ENCODE data around the gene ADAMTS4. TPM values are rescaled to one million over a fixed set of nuclear protein-coding genes. Genes with fewer than 3 reads are reported as not detected.

The ADAMTS4 gene
- total and polyA plus RNA-seq, 9 of the 15 experiments (the other 6 are each of a cell fraction or from before 2014, with no cell fraction given): 0.07 to 3.7 (median 0.41) TPM

GRCh38 chr1:161153682-161154337 is 45.0 kb downstream of the ADAMTS4 start, which contains the start of gene UFC1 (continued):
- TF ChIP-seq CEBPG (CRISPR knock-in tag; IDR thresholded peaks at IDR 0.05) (peak; percentile 75; the same call in 1 of the 2 replicates), CEBPG (tag; conservative IDR thresholded peaks at IDR 0.05 in 1 of 2, IDR thresholded peaks at IDR 0.05 in 1 of 2) (no peak), ZBTB11 (CRISPR knock-in tag; IDR thresholded peaks at IDR 0.05) (peak; percentile 92 to 99 (median 97); a peak in 5 of 6 replicates), TRIM28 (IDR thresholded peaks at IDR 0.05) (no peak), FIP1L1 (IDR thresholded peaks at IDR 0.05; ENCODE audit: low read depth, low read length, poor library complexity, severe bottlenecking) (no peak), ZSCAN29 (IDR thresholded peaks at IDR 0.05) (no peak), PRDM10 (IDR thresholded peaks at IDR 0.05; ENCODE audit: partially characterized antibody) (no peak), ATF7 (IDR thresholded peaks at IDR 0.05) (peak; percentile 76), ETV1 (tag; conservative IDR thresholded peaks at IDR 0.05; ENCODE audit: low read depth) (peak; percentile 61), ZNF280B (CRISPR knock-in tag; IDR thresholded peaks at IDR 0.05) (no peak), TRIM25 (IDR thresholded peaks at IDR 0.05; ENCODE audit: borderline replicate concordance) (no peak), ZNF76 (CRISPR knock-in tag; IDR thresholded peaks at IDR 0.05; ENCODE audit: borderline replicate concordance) (no peak), EWSR1 (IDR thresholded peaks at IDR 0.05; ENCODE audit: borderline replicate concordance, low read depth, partially characterized antibody) (no peak), KAT2B (IDR thresholded peaks at IDR 0.05; ENCODE audit: low read depth, low read length) (no peak), NUFIP1 (IDR thresholded peaks at IDR 0.05; ENCODE audit: partially characterized antibody) (no peak), NCOA4 (IDR thresholded peaks at IDR 0.05; ENCODE audit: partially characterized antibody) (no peak), NFIC (IDR thresholded peaks at IDR 0.05) (peak; percentile 45)
